Activated gamma-delta T cell treated with Interleukin-2 at 50 U/mL for 16 hours (primary cell): ENCODE measurements around the gene PHF2.

Experiments used
- DNase-seq: peaks from one replicate; pipeline ENCODE4 v3.0.0-alpha.2; 2020

PHF2 gene

DNA sequence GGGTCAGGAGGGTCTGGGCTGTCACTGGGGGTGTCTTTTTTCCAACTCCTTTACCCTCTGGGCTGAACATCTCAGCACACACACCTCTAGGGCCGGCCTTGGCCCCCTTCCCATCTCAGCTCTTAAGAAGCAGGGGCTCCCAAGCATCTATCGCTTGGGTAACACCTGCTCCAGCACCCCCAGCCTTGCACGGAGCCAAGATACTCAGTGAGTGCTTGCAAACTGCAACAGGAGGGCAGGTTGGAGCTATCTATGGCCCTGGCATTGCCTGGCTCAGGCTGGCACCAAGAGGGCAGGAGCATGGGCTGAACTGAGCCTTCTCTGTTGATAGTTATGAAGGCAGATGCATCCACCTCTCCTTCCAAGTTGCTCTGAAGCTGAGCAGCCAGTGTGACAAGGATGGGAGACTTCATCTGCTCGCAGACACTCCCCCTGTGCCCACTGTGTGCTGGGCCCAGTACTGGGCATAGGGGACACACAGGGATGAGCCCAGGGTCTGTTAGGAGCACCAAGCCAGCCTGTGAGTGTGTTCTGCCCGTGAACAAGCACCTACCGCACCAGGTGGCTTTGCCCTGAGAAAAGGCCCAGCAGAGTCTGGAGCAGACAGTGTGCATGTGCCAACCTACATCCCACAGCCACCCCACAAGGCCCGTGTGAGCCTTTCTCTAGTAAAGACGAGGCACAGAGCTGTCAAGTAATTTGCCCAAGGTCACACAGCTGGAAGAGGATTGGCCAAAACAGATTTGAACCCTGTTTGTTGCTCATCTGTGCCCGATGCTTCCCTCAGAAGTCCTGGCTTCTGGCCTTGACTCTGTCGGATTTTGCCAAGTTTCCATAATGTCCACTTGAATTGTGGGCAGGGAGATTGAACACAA is 58.2 kb downstream of the PHF2 start:
- no peak for DNase-seq

GRCh38 chr9:93635186-93636107 is 59.1 kb downstream of the PHF2 start:
- no peak for DNase-seq

DNA sequence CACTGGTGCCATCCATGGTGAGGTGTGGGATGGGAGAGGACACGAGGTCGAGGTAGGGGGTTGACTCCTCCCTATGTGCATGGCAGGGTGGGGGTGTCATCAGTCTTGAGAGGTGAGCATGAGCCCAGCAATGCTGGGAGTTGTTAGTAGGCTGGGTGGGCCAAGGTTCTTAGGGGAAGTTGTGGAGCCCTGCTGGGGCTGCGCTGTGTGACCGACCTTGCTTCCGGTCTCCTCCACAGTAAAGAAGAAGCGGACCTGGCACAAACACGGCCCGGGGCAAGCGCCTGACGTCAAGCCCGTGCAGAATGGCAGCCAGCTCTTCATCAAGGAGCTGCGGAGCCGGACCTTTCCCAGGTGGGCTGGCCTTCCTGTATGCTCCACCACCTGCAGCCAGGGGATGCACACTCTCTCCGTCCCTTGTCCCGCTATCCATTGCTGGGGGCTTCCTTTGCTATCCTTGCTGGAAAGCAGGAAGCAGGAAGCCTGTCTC is 59.8 kb downstream of the PHF2 start:
- DNase-seq: no peak

- DNase-seq: no peak
Measured at GRCh38 chr9:93636667-93637066, 60.3 kb downstream of the PHF2 start.

GRCh38 chr9:93637886-93638285 is 61.5 kb downstream of the PHF2 start:
- no peak for DNase-seq

DNA sequence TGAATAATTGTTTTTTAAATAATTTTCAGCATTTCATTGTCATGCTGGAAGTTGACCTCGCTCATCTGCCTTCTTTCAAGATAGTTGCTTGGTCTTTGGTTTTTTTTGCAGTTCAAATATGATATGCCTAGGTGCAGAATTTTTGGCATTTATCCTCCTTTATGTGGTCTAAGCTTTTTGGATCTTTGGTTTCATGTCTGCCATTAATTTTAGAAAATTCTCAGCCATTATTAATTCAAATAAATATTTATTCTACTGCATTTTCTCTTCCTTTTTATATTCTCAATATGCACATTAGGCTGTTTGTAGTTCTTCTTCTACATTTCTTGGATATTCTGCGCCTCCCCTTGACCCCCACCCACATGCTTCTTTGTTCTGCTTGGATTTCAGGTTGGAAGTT is 63.6 kb downstream of the PHF2 start:
- DNase-seq: no peak

GRCh38 chr9:93642961-93643360 is 66.6 kb downstream of the PHF2 start:
- no peak for DNase-seq

GRCh38 chr9:93644397-93645088 is 68.2 kb downstream of the PHF2 start:
- DNase-seq: no peak

DNA sequence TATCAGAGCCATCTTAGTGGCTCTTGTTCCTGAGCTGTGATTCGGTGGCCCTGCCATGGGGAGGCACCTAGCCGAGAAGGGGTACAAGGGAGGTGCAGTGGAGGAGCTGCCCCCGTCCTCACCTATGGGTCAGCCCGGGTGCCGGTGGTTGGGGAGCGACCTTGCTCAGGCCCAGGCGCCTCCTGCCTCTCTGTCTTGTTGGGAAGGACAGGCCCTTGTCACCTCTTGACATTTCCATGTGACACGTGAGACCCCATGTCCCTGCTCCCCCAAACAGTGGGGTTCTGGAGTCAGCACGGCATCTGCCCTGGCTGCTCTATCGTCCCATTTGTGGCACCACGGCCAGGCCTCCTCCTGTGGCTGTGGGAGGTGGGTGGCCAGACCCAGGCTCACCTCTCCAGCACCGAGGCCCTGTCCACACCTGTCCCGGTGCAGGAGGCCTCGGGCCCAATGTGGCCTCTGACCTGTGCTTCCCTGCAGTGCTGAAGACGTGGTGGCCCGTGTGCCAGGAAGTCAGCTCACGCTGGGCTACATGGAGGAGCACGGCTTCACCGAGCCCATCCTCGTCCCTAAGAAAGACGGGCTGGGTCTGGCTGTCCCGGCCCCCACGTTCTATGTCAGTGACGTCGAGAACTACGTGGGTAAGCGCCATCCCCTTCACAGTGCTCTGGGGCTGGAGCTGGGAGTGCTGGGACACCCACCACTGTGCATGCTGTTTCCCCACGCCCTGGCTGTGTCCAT is 68.9 kb downstream of the PHF2 start:
- DNase-seq: no peak

- no peak for DNase-seq
Measured at GRCh38 chr9:93645921-93646639, 69.7 kb downstream of the PHF2 start.

GRCh38 chr9:93646640-93647178 is 70.3 kb downstream of the PHF2 start:
- DNase-seq: no peak

DNA sequence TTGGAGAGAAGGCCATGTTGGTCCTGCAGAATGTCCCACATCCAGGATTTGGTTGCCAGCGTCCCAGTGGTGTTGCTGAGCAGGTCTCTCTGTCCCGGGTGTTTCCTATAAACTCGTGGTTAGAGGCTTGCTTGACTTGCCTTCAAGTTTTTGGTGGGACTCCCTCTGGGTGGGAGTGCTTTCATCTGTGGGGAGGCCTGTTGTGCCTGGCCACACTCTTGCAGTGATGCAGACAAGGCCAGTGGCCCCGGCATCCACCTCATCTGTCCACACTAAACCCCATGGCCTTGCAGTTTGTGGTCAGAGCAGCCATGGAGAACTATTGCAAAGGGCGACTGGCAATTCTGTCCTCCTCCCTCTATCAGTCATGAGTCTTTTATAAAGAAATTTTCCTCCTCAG is 71.8 kb downstream of the PHF2 start:
- DNase-seq: no peak

- no peak for DNase-seq
Measured at GRCh38 chr9:93648836-93649235, 72.5 kb downstream of the PHF2 start.

DNA sequence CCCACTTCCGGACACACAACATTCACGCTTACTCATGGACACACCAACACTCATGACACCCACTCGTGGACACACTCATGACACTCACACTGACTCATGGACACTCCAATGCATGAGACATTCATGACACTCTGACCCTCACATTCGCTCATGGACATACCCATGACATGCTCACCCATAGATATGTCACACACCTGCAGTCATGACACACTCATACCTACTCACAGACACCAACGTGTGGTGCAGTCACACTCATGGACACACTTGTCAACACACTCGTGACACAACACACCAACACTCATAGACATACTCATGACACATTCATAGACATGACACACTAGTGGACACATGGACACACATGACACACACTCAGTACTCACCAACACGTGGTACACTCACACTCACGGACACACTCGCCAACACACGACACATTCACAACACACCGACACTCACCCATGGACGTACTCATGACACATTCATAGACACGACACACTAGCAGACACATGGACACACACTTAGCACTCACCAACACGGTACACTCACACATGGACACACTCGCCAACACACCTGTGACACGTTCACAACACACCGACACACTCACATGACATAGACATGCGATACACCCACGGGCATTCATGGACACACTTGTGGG is 73.4 kb downstream of the PHF2 start:
- no peak for DNase-seq

DNA sequence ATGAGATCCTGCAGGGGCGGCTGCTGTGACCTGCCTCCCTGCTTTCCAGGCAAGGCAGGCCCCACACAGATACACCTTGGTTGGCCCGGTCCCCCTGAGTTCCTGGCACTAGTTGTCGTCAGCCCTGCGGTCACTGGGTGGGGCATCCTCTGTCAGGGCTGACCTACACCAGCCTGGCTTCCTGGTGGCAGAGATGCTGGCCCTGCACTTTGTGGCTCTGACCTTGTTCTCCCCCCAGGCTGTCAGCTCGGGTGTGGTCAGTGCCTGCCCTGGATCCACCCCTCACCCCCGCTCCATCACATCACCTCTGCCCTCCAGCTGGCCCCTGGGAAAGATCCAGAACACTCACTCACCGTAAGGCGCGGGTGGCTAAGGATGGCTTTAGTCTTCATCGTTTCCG is 74.1 kb downstream of the PHF2 start:
- no peak for DNase-seq

- no peak for DNase-seq
Measured at GRCh38 chr9:93651521-93651950, 75.2 kb downstream of the PHF2 start.

- DNase-seq: no peak
Measured at GRCh38 chr9:93652604-93653592, 76.5 kb downstream of the PHF2 start.

DNA sequence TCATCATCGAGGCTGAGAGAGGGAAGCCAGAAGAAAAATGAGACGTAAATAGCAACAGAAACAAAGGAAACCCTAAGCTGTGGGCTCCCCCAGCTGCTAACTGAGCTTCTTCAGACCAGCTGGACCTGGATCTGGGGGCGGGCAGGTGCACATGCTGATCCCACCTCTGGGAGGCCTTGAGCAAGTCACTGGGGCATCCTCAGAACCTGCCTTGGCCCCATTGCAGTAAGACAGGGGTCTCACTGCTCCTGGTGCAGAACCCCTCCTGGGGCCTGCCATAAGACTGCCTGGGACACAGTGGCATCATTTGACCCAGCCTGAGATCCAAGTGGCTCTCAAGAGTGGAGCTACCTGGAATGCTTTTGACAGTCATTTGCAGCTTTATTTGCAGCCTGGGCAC is 77.4 kb downstream of the PHF2 start:
- DNase-seq: no peak

- DNase-seq: no peak
Measured at GRCh38 chr9:93654351-93654961, 78.1 kb downstream of the PHF2 start.
